Measurements from ENCODE around the gene ATAD1.

DNA sequence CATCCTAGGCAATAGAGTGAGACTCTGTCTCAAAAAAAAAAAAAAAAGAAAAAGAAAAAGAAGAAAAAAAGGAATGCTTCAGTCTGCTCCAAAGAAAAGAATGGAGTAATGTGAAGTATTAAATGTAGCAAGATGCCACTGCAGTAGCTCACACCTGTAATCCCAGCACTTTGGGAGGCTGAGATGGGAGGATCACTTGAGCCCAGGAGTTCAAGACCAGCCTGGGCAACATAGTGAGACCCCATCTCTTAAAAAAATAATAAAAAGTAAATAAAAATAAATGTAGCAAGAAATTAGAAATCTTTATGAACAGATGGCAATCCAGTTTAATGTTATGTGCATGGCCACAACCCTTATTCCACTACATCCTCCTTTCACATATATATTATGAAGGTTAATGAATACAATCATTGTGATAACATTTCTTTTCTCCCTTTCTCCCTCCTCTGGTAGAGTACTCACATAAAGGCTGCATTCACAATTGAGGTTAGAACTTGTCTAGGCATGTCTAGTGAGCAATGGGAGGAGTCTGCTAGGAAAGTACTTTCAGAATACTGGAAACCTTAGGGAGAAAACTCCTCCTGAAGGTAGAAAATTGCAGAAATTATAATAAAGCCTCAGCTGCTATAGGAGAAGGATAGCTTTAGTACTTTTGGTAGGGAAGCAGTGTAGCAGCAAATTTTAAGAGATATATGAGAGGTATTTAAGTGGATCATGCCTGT is 24.9 kb upstream of the ATAD1 start:
- TF ChIP-seq POLR2A (IDR thresholded peaks at IDR 0.05; ENCODE audit: low read depth, low read length) (no peak), POLR2AphosphoS5 (IDR thresholded peaks at IDR 0.05; ENCODE audit: low read depth, low read length) (no peak), TAF1 (IDR thresholded peaks at IDR 0.05; ENCODE audit: borderline replicate concordance, low read depth, low read length) (no peak)

Measured in GM12892 (cell line).